MM.1S (cell line): ENCODE measurements around the gene CGRRF1.

ENCODE experiments used
- CTCF ChIP-seq: fragments of 300-600 bp; sonication (generic); IDR thresholded peaks from 2 replicates; pipeline ENCODE4 v1.5.1; 2016; ENCODE audit warnings: antibody characterized with exemption, low read length, mixed read lengths
- EZH2 ChIP-seq: fragments of 300-600 bp; sonication (generic); optimal IDR thresholded peaks from 2 replicates; pipeline ENCODE3; 2017; ENCODE audit warnings: low read depth, mild to moderate bottlenecking, antibody characterized with exemption, low read length, mixed read lengths
- EZH2phosphoT487 ChIP-seq: fragments of 300-600 bp; sonication (generic); IDR thresholded peaks from 2 replicates; pipeline ENCODE4 v1.6.1; 2018; ENCODE audit warnings: antibody characterized with exemption, low read length

GRCh38 chr14:54478636-54479215, 31.0 kb upstream of the CGRRF1 start:
- TF ChIP-seq CTCF (no peak), EZH2 (no peak), EZH2phosphoT487 (no peak)
